Right forelimb (tissue), 1 donor: ENCODE measurements around the gene ZNF438.
"Not testable (repeated sequence)": the region's sequence is repeated elsewhere in the genome, so short reads cannot be mapped to it uniquely, and the experiment has no call there.

Experiments used
- DNase-seq: peaks from one replicate; pipeline ENCODE4 v3.0.0-alpha.2; 2018

Gene ZNF438

DNA sequence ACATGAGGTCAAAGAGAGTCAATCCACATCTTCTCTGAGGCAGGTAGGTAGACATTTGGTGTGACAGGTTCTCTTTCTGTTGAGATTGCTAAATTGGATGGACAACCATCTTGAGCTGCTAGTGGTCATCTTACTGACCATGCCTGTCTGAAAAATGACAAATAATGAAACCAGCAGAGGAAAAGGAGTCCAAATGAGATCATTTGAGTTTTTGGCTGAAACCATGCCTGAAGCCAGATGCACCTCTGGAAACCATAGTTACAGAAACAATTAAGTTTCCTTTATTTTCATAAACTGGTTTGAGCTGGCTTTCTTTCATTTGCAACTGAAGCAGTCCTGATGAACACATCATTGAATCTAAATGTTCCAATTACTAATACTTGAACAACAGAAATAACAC, 100.6 kb downstream of the ZNF438 start:
- DNase-seq: no peak

DNA sequence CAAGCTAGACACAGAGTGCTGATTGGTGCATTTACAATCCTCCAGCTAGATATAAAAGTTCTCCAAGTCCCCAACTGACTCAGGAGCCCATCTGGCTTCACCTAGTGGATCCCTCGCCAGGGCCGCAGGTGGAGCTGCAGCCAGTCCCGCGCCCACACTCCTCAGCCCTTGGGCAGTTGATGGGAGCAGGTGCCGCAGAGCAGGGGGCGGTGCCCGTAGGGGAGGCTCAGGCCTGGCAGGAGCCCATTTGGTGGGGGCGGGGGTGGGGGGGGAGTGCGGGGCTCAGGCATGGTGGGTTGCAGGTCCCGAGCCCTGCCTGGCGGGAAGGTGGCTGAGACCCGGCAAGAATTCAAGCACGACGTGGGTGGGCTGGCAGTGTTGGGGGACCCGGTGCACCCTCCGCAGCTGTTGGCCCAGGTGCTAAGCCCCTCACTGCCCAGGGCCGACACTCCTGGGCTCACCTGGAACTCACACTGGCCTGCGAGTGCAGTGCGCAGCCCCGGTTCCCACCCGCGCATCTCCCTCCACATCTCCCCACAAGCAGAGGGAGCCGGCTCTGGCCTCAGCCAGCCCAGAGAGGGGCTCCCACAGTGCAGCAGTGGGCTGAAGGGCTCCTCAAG, 101.7 kb downstream of the ZNF438 start:
- no peak for DNase-seq

GRCh38 chr10:30929311-30929729, 102.3 kb downstream of the ZNF438 start:
- not testable (repeated sequence) for DNase-seq

DNA sequence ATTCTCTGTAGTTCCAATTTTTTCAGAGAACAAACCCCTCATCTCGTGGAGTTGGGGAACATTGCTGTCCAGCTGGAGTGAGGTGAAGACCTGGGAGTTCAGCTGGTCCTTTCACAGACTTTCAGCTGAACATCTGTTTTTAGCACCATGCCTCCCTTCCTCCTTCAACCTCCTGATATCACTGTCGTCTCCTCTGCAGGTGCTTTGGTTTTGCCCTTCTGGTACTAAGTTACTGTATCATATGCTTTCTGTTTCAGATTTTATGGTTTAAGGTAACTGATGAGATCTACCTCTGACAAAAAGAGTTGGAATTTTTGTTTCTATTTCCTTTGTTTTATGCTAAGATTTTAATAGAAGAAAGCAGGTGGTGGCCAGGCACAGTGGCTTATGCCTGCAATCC, 102.9 kb downstream of the ZNF438 start:
- DNase-seq: no peak

DNA sequence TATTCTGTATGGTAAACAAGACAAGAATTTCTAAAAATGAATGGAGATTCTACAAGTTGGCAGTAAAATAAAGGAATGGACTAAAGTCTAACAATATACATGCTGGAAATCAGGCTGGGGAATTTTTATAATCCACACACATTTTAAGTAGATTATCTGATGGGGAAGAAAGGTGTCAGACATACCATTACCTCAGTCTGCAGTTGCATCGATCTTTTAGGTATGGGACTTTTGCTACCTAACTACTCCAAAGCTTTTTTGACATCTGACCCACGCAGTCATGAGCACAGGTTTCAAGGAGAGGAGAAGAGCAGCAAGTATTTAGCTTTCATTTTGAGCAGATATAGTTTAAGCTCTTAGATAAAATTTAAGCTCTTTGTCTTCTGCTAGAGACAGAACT, 113.0 kb downstream of the ZNF438 start:
- no peak for DNase-seq

GRCh38 chr10:30917789-30918188, 113.9 kb downstream of the ZNF438 start:
- DNase-seq: no peak

DNA sequence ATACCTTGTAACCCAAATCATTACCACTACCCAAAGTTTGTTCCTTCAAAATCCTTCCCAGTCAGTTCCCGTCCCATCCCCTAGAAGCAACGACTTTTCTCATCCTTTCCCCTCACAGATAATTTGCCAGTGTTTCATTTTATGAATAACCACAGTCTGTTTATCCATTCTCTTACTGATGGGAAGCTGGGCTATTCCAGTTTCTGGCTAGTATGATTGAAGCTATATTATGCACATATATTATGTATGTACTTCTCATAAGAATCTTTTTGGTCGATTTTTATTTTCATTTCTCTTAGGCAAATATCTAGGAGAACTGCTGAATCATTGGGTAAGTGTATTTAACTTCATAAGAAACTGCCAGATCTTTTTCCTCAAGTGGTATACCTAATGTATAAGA, 114.6 kb downstream of the ZNF438 start:
- DNase-seq: no peak

GRCh38 chr10:30915146-30915545, 116.5 kb downstream of the ZNF438 start:
- no peak for DNase-seq

DNA sequence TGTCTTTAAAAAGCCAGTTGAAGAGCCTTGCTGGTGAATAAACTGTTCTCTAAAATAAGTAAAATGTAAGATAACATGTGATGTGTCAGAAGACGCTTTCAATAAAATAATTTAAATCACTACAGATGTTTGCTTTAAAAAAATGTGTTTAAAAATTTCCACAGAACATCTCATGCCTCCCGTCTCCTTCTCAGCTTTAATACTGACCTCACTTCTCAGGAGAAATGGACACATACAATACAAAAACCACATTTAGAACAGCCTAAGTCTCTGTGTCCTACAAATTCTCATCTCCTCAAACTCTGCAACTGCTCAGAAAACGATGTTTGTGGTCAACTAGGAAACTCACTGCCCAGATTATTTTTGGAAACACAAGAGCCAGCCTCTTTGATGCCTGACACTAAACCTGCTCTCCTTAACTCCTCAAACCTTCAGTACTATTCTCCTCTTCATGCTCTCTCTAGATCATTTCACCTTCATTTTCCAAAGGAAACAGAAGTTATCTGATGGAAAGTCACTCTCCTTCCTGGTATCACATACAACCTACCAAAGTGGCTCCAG, 120.3 kb downstream of the ZNF438 start:
- DNase-seq: no peak

DNA sequence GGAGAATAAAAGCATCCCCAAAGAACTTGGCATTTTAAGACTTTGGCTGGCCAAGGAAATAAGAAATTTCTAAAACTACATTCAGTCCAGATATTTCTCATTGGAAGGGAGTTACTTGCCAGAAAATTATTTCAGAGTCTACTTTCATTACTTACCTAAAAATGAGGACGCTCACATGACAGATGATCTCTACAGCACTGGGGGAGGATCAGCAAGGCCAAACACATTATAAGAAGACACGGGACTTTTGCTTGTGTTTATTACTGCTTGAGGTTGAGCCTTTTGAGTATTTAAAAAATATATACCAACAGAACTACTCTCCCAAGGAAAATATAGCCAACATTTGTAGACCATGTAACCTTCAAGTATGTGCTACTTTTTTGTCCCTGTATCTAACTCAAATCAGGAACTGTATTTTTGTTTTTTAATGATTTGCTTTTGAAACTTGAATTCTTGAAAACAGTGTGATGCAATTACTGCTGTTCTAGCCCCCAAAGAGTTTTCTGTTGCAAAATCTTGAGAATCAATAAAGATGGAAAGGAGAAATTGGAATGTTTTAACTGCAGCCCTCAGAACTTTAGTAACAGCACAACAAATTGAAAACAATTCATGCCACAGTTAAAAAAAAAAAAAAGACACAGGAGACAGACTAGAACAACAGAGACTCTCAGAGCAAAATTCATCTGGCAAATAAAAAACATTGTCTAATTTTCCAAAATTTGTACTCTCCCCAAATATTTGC, 128.1 kb downstream of the ZNF438 start:
- DNase-seq: no peak

- DNase-seq: no peak
These were observed 128.9 kb downstream of the ZNF438 start for GRCh38 chr10:30902621-30903396.

DNA sequence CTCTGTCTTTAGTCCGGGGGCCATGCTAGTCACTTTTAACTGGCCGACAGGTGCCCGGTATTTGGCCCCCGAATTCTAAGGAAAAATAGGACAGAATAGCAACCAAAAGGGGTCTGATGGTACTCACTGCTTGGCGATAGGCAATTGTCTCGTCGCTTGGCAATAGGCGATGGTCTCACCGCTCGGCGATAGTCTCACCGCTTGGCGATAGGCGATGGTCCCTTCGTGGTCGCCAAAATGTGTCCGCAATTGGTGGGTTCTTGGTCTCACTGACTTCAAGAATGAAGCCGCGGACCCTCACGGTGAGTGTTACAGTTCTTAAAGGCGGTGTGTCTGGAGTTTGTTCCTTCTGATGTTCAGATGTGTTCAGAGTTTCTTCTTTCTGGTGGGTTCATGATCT, 130.2 kb downstream of the ZNF438 start:
- DNase-seq: not testable (repeated sequence)

DNA sequence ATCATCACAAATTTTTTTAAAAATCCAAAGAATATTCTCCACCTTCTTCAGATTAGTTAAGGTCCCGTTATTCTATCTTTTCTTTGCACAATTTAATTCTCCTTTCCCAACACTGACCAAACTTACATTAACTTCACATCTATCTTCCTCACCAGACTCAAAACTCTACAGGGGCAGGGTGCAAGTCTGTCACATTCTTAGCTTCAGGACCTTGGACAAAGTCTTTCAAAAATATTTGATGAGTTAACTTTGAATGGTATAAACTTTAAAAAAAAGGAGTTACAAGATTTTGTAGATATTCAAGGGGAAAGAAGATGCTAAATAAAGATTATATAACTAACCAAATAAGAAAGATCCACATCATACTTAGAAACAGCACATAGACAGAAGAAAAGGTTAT, 132.7 kb downstream of the ZNF438 start:
- no peak for DNase-seq

- no peak for DNase-seq
These were observed 134.1 kb downstream of the ZNF438 start for GRCh38 chr10:30897547-30897946.

DNA sequence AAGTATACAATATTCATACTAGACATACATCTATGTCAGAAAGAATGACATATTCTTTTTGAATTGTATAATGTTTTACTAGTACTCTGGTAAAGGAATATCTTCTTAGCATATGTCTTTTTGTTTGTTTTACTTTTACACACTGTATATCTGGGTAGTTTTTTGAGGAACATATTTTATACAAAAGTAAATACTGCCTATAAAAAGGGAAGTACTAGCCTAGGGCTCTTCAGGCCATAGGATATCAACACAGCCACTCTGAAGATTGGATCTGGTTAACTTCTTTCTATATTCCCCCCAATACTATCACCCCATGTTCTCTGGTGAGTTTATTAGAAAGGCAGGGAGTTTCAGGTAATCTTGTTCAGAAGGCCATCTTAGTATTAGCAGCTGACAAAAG, 134.6 kb downstream of the ZNF438 start:
- DNase-seq: no peak

DNA sequence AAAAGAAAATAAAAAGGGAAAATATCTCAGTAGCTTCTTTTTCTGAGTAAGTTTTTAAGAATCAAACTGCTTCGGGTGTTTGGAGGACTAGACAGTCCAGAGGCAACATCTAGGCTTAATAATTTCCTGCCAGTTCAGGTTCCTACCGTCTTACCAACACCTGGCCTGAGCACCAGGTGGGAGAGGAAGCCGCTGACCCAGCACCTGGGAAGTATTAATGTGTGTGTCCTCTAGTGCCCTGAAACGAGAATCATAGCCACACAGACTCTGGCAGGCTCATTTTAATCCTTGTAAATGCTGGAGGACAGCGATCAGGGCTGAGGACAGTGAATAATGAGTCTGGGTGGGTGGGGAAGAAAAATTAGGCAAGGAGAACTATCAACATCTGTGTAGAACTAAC, 137.4 kb downstream of the ZNF438 start:
- no peak for DNase-seq

- DNase-seq: no peak
These were observed 138.5 kb downstream of the ZNF438 start for GRCh38 chr10:30893208-30893607.

DNA sequence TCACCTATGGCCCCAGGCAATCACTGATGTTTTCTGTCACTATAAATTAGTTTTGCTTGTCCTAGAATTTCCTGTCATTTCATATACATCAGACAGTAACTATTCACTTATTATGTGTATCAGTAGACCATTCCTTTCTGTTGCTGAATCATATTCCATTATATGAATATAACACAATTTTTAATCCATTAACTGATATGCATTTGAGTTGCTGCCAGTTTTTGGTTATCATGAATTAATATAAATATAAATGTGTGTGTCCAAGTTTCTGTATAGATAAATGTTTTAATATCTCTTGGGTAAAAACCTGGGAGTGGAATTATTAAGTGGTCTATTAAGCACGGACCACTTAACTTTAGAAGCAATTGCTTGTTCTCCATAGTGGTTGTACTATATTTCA, 143.8 kb downstream of the ZNF438 start:
- DNase-seq: no peak

DNA sequence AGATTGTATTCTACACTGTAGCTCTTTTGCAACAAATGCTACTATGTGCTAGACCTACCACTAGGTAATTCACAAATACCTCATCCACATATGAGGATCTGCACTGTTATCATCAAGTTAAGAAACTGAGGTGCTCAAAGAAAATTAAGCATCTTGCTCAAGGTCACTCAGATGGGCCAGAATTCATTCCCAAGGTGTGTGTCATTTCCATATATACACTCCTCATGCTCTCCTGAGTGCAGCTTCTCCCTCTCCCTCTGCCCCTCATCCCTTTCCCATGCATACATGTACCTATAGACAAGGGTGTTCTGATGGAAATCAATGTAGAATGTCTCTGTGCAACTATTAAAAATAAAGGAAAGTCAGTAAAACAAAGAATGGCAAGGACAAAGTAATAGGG, 146.2 kb downstream of the ZNF438 start:
- no peak for DNase-seq

GRCh38 chr10:30883751-30884150, 147.9 kb downstream of the ZNF438 start:
- no peak for DNase-seq

- DNase-seq: no peak
These were observed 148.5 kb downstream of the ZNF438 start for GRCh38 chr10:30883116-30883515.

DNA sequence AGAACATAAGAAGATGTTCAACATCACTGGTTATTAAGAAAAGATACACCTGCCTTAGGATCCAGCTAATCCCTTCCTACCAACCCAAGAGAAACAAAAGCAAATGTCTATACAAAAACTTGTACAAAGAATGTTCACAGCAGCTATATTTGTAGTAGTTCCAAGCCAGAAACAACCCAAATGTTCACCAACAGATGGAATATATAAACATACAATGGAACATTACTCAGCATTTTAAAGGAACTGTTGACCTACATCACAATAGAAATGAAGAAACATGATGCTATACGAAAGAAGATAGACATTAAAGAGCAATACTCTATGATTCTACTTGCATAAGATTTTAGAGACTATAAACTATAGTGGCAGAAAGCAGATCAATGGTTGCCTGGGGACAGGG, 149.4 kb downstream of the ZNF438 start:
- no peak for DNase-seq

DNA sequence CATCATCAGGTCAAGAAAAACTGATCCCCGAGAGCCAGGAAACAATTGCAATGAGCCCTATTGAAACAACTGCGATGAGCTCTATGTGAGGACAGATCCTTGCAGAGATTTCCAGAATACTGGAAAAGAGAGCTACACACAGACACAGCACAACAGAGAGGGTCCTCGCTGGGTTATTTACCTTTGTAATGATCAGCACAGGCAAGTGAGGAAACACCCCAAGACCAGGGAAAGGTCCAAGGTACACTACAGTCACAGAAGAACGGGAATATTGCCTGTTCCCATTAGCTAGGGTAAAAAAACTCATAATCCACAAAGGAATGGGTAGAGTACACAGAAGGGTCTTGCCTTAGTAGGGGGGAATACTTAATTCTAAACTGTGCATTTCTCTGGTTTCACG, 152.7 kb downstream of the ZNF438 start:
- DNase-seq: no peak

GRCh38 chr10:30877111-30877510, 154.6 kb downstream of the ZNF438 start:
- DNase-seq: no peak
